NCI-H187 treated with DMSO at 0.1 percent for 48 hours (cell line): ENCODE measurements around the gene SDHAF1.
"Not testable (repeated sequence)": the region's sequence is repeated elsewhere in the genome, so short reads cannot be mapped to it uniquely, and the experiment has no call there.

Source experiments
- DNase-seq: peaks from one replicate; lab custom pipeline; 2025; lab: John Stamatoyannopoulos, UW

SDHAF1 gene

GRCh38 chr19:35995048-35995993 is at the start of gene SDHAF1:
SDHAF1 (plus strand) TSS chr19:35995188; CDS start chr19:35995275, 87 bp downstream.
- DNase-seq: peak; percentile 82

- DNase-seq: no peak
Observed at GRCh38 chr19:35946203-35946602, 48.8 kb upstream of the SDHAF1 start.

GRCh38 chr19:35949131-35949530 is 45.9 kb upstream of the SDHAF1 start:
- DNase-seq: no peak

GRCh38 chr19:35955881-35956634 is 38.9 kb upstream of the SDHAF1 start:
- DNase-seq: no peak

- not testable (repeated sequence) for DNase-seq
Observed at GRCh38 chr19:35957411-35957810, 37.6 kb upstream of the SDHAF1 start.

GRCh38 chr19:35958660-35959039 is 36.3 kb upstream of the SDHAF1 start:
- no peak for DNase-seq

GRCh38 chr19:35959040-35959967 is 35.7 kb upstream of the SDHAF1 start:
- no peak for DNase-seq

- no peak for DNase-seq
Observed at GRCh38 chr19:35959968-35960320, 35.0 kb upstream of the SDHAF1 start.

GRCh38 chr19:35960432-35960972 is 34.5 kb upstream of the SDHAF1 start:
- no peak for DNase-seq

GRCh38 chr19:35963514-35963913 is 31.5 kb upstream of the SDHAF1 start:
- no peak for DNase-seq

GRCh38 chr19:35966771-35967170 is 28.2 kb upstream of the SDHAF1 start:
- DNase-seq: no peak

- no peak for DNase-seq
Observed at GRCh38 chr19:35973487-35973886, 21.5 kb upstream of the SDHAF1 start.

- DNase-seq: no peak
Observed at GRCh38 chr19:35975608-35976214, 19.3 kb upstream of the SDHAF1 start.

- no peak for DNase-seq
Observed at GRCh38 chr19:35977446-35978222, 17.4 kb upstream of the SDHAF1 start.

GRCh38 chr19:35978271-35978670 is 16.7 kb upstream of the SDHAF1 start:
- DNase-seq: no peak

GRCh38 chr19:35978832-35979365 is 16.1 kb upstream of the SDHAF1 start:
- DNase-seq: no peak

- DNase-seq: not testable (repeated sequence)
Observed at GRCh38 chr19:35980997-35981396, 14.0 kb upstream of the SDHAF1 start.

- no peak for DNase-seq
Observed at GRCh38 chr19:35983177-35983576, 11.8 kb upstream of the SDHAF1 start.

GRCh38 chr19:35986111-35986510 is 8.9 kb upstream of the SDHAF1 start:
- DNase-seq: no peak
